IPS-NIHi7 (cell line): ENCODE results near the gene VEGFD.

ENCODE experiments used
- DNase-seq: peaks from one replicate; pipeline ENCODE4 v3.0.0; 2012; ENCODE audit warnings: mixed read lengths; ENCODE audit errors: extremely low spot score

Gene VEGFD

GRCh38 chrX:15359701-15360100 is 24.5 kb downstream of the VEGFD start:
- no peak for DNase-seq

- DNase-seq: no peak
Measured at GRCh38 chrX:15358533-15358932, 25.7 kb downstream of the VEGFD start.

GRCh38 chrX:15356444-15356843 is 27.8 kb downstream of the VEGFD start:
- DNase-seq: no peak

GRCh38 chrX:15350329-15350996 is 33.8 kb downstream of the VEGFD start:
- DNase-seq: peak; percentile 49

GRCh38 chrX:15349046-15349445 is 35.2 kb downstream of the VEGFD start:
- DNase-seq: peak; percentile 66

- DNase-seq: no peak
Measured at GRCh38 chrX:15345976-15346375, 38.2 kb downstream of the VEGFD start.

- peak; percentile 20 for DNase-seq
Measured at GRCh38 chrX:15344106-15344505, 40.1 kb downstream of the VEGFD start.

- no peak for DNase-seq
Measured at GRCh38 chrX:15343075-15343476, 41.1 kb downstream of the VEGFD start.

- no peak for DNase-seq
Measured at GRCh38 chrX:15340867-15341266, 43.3 kb downstream of the VEGFD start.

GRCh38 chrX:15336023-15336413 is 48.2 kb downstream of the VEGFD start:
- DNase-seq: no peak

- DNase-seq: peak; percentile 91
Measured at GRCh38 chrX:15335135-15336022, 48.8 kb downstream of the VEGFD start, which contains the start of gene PIGA. Gene PIGA, minus strand, starts transcription at chrX:15335523. Its CDS starts 3,593 bp downstream, at chrX:15331930.

GRCh38 chrX:15334561-15334960 is 49.7 kb downstream of the VEGFD start:
- no peak for DNase-seq

- DNase-seq: no peak
Measured at GRCh38 chrX:15328821-15329220, 55.4 kb downstream of the VEGFD start.

- no peak for DNase-seq
Measured at GRCh38 chrX:15328131-15328530, 56.1 kb downstream of the VEGFD start.

- no peak for DNase-seq
Measured at GRCh38 chrX:15322472-15322871, 61.7 kb downstream of the VEGFD start.

- DNase-seq: no peak
Measured at GRCh38 chrX:15322072-15322471, 62.1 kb downstream of the VEGFD start.

GRCh38 chrX:15321447-15321846 is 62.8 kb downstream of the VEGFD start:
- DNase-seq: no peak

GRCh38 chrX:15320297-15320696 is 63.9 kb downstream of the VEGFD start:
- no peak for DNase-seq

- DNase-seq: no peak
Measured at GRCh38 chrX:15319075-15319474, 65.1 kb downstream of the VEGFD start.

- DNase-seq: no peak
Measured at GRCh38 chrX:15315509-15315908, 68.7 kb downstream of the VEGFD start, which contains the start of gene ASB11. Gene ASB11, minus strand, starts transcription at chrX:15315640. Its CDS starts 35 bp downstream, at chrX:15315605.

GRCh38 chrX:15314472-15314871 is 69.7 kb downstream of the VEGFD start:
- no peak for DNase-seq

GRCh38 chrX:15311119-15311518 is 73.1 kb downstream of the VEGFD start:
- no peak for DNase-seq

GRCh38 chrX:15310117-15310516 is 74.1 kb downstream of the VEGFD start:
- DNase-seq: no peak
